Uterus (tissue), 4 donors: ENCODE results near the gene FASN. TPM values are rescaled to one million over a fixed set of nuclear protein-coding genes. Genes with fewer than 3 reads are reported as not detected.

Experiments
- DNase-seq, 2 donors: peaks; one replicate each; pipeline ENCODE4 v3.0.0-alpha.2; 2019 to 2020
- H3K27ac ChIP-seq, 2 donors: fragments of 200-600 bp; sonication (generic); 1 replicate in 1 of 2; 2 replicates in 1 of 2; pipeline ENCODE4 v1.5.1; 2016 to 2018
- H3K27me3 ChIP-seq, 2 donors: fragments of 200-600 bp; sonication (generic); one replicate each; pipeline ENCODE4 v1.5.1; 2018 to 2019; ENCODE audit warnings: control low read depth in 1 of 2
- H3K36me3 ChIP-seq, 2 donors: fragments of 200-600 bp; sonication (generic); one replicate each; pipeline ENCODE4 v1.5.1; 2019; ENCODE audit warnings: control low read depth in 1 of 2
- H3K4me1 ChIP-seq, 2 donors: fragments of 200-600 bp; sonication (generic); one replicate each; pipeline ENCODE4 v1.5.1; 2018 to 2019; ENCODE audit warnings: control low read depth in 1 of 2
- H3K4me3 ChIP-seq, 2 donors: fragments of 200-600 bp; sonication (generic); 1 replicate in 1 of 2; 2 replicates in 1 of 2; pipeline ENCODE4 v1.5.1; 2018 to 2019; ENCODE audit warnings: mild to moderate bottlenecking in 1 of 2
- H3K9me3 ChIP-seq, 2 donors: fragments of 200-600 bp; sonication (generic); one replicate each; pipeline ENCODE4 v1.5.1; 2019; ENCODE audit warnings: control low read depth in 1 of 2
- POLR2A ChIP-seq, 2 donors: fragments of 450-650 bp; IDR thresholded peaks; one replicate each; pipeline ENCODE4 v1.6.1; 2016; ENCODE audit warnings: antibody characterized with exemption in 2 of 2, mild to moderate bottlenecking in 1 of 2, moderate library complexity in 1 of 2
- intact Hi-C: fragments of 100-400 bp; cut with DNase I; formaldehyde crosslinking; loops from one replicate; pipeline ENCODE4 v1.15.1; 2023; ENCODE audit warnings: low total_unique reads
- total RNA-seq, 4 donors: library from RNA; depleted of rRNA in 3 of 4; stranded (reverse); fragments of >200 nt in 3 of 4; gene quantifications; one replicate each; pipeline versions ENCODE4 v1.1.0 to v1.2.4, GENCODE V29; 2014 to 2023
- TF ChIP-seq, protein P1 (sequence below), 4 experiments: fragments of 200-600 bp in 2 of 4; fragments of 450-650 bp in 2 of 4; sonication (generic) in 2 of 4; IDR thresholded peaks; one replicate each; pipeline ENCODE4 v1.5.1; 2016 to 2019; ENCODE audit warnings: antibody characterized with exemption in 4 of 4, mild to moderate bottlenecking in 2 of 4, moderate library complexity in 1 of 4
- donor health status: DM: yes; HTN: yes; CAD: no.

FASN gene
- total RNA-seq, 4 donors from 2014 or later: 5.3 to 59.4 (median 23.4) TPM

DNA sequence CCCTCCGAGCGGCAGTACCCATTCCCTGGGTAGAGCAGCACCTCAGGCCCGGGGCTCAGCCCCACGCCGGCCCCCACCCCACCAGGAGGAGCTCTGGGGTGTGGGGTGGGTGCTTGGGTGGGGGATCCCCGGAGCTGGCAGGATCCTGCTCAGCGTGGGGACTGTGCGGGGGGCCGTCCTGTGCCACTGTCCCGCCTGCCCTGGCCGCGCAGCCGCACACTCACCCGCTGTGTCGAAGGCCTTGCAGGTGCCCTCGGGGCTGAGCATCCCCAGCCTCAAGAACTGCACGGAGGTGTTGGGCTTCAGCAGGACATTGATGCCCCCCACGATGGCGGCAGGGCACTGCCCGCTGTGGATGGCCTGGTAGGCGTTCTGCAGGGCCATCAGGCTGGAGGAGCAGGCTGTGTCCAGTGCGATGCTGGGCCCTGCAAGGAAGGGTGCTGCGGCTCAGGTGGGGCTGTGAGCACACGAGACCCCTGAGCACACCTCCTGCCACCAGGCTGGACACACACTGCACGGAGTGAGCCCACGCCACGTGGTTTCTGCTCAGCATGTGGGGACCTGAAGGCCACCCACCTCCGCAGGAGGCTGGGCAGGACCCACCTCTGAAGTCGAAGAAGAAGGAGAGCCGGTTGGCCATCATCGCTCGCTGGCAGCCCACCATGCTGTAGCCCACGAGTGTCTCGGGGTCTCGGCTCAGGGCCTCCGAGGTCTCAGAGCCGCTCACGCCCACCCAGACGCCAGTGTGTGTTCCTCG is 4.9 kb downstream of the FASN start:
- peaks cover 0 to 12% of the 10 kb centered on the region in 2 donors for H3K4me1 ChIP-seq
- no peak overlapping the region for H3K27ac ChIP-seq
- no peak for TF ChIP-seq POLR2A (IDR thresholded peaks at IDR 0.05)
- TF ChIP-seq, protein P1, sequence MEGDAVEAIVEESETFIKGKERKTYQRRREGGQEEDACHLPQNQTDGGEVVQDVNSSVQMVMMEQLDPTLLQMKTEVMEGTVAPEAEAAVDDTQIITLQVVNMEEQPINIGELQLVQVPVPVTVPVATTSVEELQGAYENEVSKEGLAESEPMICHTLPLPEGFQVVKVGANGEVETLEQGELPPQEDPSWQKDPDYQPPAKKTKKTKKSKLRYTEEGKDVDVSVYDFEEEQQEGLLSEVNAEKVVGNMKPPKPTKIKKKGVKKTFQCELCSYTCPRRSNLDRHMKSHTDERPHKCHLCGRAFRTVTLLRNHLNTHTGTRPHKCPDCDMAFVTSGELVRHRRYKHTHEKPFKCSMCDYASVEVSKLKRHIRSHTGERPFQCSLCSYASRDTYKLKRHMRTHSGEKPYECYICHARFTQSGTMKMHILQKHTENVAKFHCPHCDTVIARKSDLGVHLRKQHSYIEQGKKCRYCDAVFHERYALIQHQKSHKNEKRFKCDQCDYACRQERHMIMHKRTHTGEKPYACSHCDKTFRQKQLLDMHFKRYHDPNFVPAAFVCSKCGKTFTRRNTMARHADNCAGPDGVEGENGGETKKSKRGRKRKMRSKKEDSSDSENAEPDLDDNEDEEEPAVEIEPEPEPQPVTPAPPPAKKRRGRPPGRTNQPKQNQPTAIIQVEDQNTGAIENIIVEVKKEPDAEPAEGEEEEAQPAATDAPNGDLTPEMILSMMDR (IDR thresholded peaks at IDR 0.05): no peak
- no peak overlapping the region for H3K4me3 ChIP-seq
- no peaks in the 10 kb centered on the region for H3K9me3 ChIP-seq
- no peak for DNase-seq
- no peaks in the 10 kb centered on the region for H3K27me3 ChIP-seq
- intact Hi-C loops: no loop called here
- H3K36me3 ChIP-seq: no peaks in the 10 kb centered on the region

DNA sequence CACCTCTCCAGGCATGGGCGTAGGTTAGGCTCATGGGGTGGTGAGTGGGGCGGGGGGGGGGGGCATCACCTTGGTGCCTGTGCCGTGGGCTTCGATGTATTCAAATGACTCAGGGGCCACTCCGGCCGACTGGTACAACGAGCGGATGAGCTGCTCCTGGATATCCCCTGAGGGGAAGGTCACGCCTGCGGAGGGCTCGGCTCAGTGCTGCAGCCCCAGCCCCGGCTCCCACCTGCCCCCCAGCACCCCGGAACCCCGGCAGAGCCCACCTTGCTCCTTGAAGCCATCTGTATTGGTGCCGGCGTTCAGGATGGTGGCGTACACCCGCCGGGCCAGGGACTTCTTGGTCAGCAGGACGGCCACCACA is 5.4 kb downstream of the FASN start:
- Histone ChIP-seq H3K27ac (no peak overlapping the region), H3K9me3 (no peaks in the 10 kb centered on the region), H3K27me3 (no peaks in the 10 kb centered on the region), H3K4me1 (peaks cover 0 to 12% of the 10 kb centered on the region in 2 donors), H3K36me3 (no peaks in the 10 kb centered on the region), H3K4me3 (no peak overlapping the region)
- TF ChIP-seq POLR2A (IDR thresholded peaks at IDR 0.05): no peak
- DNase-seq: no peak
- intact Hi-C loops: no loop called here

DNA sequence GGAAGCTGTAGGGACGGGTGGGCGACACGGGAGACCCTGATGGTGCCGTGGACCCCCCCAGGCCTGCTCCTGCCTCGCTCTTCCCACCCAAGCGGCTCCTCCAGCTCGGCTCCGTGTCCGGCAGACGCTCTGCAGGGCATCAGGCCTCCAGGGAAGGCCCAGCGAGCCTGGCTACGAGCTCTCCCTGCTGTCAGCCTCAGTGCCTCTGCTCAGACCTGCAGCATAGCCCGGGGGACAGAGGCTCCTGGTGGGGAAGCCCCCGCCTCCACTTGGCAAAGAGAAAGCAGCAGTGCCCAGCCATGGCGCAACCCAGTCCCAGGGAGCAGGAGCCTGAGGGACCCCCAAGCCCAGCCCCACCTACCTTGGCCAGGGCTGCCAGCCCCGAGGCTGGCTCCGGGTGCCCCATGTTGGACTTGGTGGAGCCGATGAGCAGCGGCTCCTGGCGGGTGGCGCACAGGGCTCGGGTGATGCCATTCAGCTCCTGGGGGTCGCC is 5.9 kb downstream of the FASN start:
- no peaks in the 10 kb centered on the region for H3K27me3 ChIP-seq
- peaks cover 0 to 9% of the 10 kb centered on the region in 2 donors for H3K4me1 ChIP-seq
- no peak overlapping the region for H3K4me3 ChIP-seq
- intact Hi-C loops: no loop called here
- no peaks in the 10 kb centered on the region for H3K9me3 ChIP-seq
- no peak for TF ChIP-seq POLR2A (IDR thresholded peaks at IDR 0.05)
- TF ChIP-seq, protein P1 (IDR thresholded peaks at IDR 0.05): no peak
- H3K36me3 ChIP-seq: no peaks in the 10 kb centered on the region
- no peak overlapping the region for H3K27ac ChIP-seq
- no peak for DNase-seq

- Histone ChIP-seq H3K27ac (no peak overlapping the region), H3K4me1 (peaks cover 0 to 2% of the 10 kb centered on the region in 2 donors), H3K27me3 (no peaks in the 10 kb centered on the region), H3K9me3 (no peaks in the 10 kb centered on the region), H3K4me3 (no peak overlapping the region), H3K36me3 (no peaks in the 10 kb centered on the region)
- no peak for DNase-seq
- TF ChIP-seq, protein P1 (IDR thresholded peaks at IDR 0.05): no peak
- intact Hi-C loops: no loop called here
Observed at GRCh38 chr17:82091264-82092066, 6.6 kb downstream of the FASN start.

- Histone ChIP-seq H3K9me3 (no peaks in the 10 kb centered on the region), H3K36me3 (no peaks in the 10 kb centered on the region), H3K27me3 (no peaks in the 10 kb centered on the region), H3K4me3 (no peak overlapping the region), H3K4me1 (no peaks in the 10 kb centered on the region), H3K27ac (no peak overlapping the region)
- intact Hi-C loops: no loop called here
- no peak for DNase-seq
- no peak for TF ChIP-seq POLR2A (IDR thresholded peaks at IDR 0.05)
- TF ChIP-seq, protein P1 (IDR thresholded peaks at IDR 0.05): no peak
Observed at GRCh38 chr17:82090549-82091263, 7.3 kb downstream of the FASN start.
